IMR-90 (cell line): Measurements from ENCODE around the gene KRT35. TPM values are rescaled to one million over a fixed set of nuclear protein-coding genes. Genes with fewer than 3 reads are reported as not detected.

Experiments used
- ATAC-seq: fragments of 200-7000 bp; cut with Tn5 transposase; 2 replicates; pipeline ENCODE4 v1.9.1; 2020; ENCODE audit warnings: low read depth, mild to moderate bottlenecking, moderate library complexity
- BruUV-seq: library from RNA; stranded (reverse); fragments of 400-500 nt; replicated peaks from 2 replicates; lab custom pipeline; 2021; lab: Mats Ljungman, UMichigan
- CTCF ChIA-PET: fragments of 300-600 bp; formaldehyde crosslinking; extraction: SDS; loops from one replicate; lab custom pipeline; 2021; ENCODE audit warnings: antibody characterized with exemption; lab: Yijun Ruan, JAX
- POLR2A ChIA-PET: fragments of 300-600 bp; sonication (Branson Sonifier 250); formaldehyde crosslinking; loops from one replicate; lab custom pipeline; 2022; ENCODE audit warnings: antibody characterized with exemption; ENCODE audit not compliant: unreplicated experiment; lab: Charles Lee
- DNase-seq: peaks from one replicate; pipeline ENCODE4 v3.0.0; 2013
- H2AFZ ChIP-seq: replicated peaks from 2 replicates; pipeline ENCODE3; 2013; ENCODE audit warnings: low read length, mild to moderate bottlenecking; ENCODE audit not compliant: poor library complexity
- H2AK5ac ChIP-seq: 2 replicates; pipeline ENCODE4 v1.6.1; 2013; ENCODE audit warnings: low read depth, low read length, inconsistent platforms
- H2AK9ac ChIP-seq: replicated peaks from 2 replicates; pipeline ENCODE3; 2013; ENCODE audit warnings: mild to moderate bottlenecking, low read depth, low read length, moderate library complexity; ENCODE audit not compliant: poor library complexity
- H2BK120ac ChIP-seq: 2 replicates; pipeline ENCODE4 v1.6.1; 2013; ENCODE audit warnings: low read depth, low read length, inconsistent platforms
- H2BK15ac ChIP-seq: 3 replicates; pipeline ENCODE4 v1.6.1; 2013; ENCODE audit warnings: low read depth, low read length, inconsistent platforms
- H2BK20ac ChIP-seq: 2 replicates; pipeline ENCODE4 v1.6.1; 2013; ENCODE audit warnings: low read depth, mild to moderate bottlenecking, inconsistent platforms, low read length, moderate library complexity
- H2BK5ac ChIP-seq: 2 replicates; pipeline ENCODE4 v1.6.1; 2013; ENCODE audit warnings: mild to moderate bottlenecking, low read depth, low read length, inconsistent platforms; ENCODE audit not compliant: poor library complexity, severe bottlenecking
- H3K14ac ChIP-seq: replicated peaks from 2 replicates; pipeline ENCODE4 v1.6.1; 2013; ENCODE audit warnings: low read depth, low read length, inconsistent platforms
- H3K18ac ChIP-seq: 2 replicates; pipeline ENCODE4 v1.6.1; 2013; ENCODE audit warnings: low read depth, low read length, control low read depth
- H3K23ac ChIP-seq: 2 replicates; pipeline ENCODE4 v1.6.1; 2013; ENCODE audit warnings: low read depth, low read length, inconsistent platforms
- H3K27ac ChIP-seq: 2 replicates; pipeline ENCODE4 v1.5.1; 2013; ENCODE audit warnings: mild to moderate bottlenecking, control low read depth, low read length; ENCODE audit not compliant: insufficient read depth
- H3K27me3 ChIP-seq: 2 replicates; pipeline ENCODE4 v1.6.1; 2013; ENCODE audit warnings: low read length; ENCODE audit not compliant: control insufficient read depth, insufficient read depth
- H3K36me3 ChIP-seq: 2 replicates; pipeline ENCODE4 v1.6.1; 2013; ENCODE audit warnings: low read length, mixed read lengths; ENCODE audit not compliant: control insufficient read depth, insufficient read depth
- H3K4ac ChIP-seq: 2 replicates; pipeline ENCODE4 v1.6.1; 2013; ENCODE audit warnings: low read depth, low read length, inconsistent platforms
- H3K4me1 ChIP-seq: 2 replicates; pipeline ENCODE4 v1.6.1; 2013; ENCODE audit warnings: low read length, mixed read lengths; ENCODE audit not compliant: control insufficient read depth, insufficient read depth
- H3K4me2 ChIP-seq: 2 replicates; pipeline ENCODE4 v1.6.1; 2013; ENCODE audit warnings: low read depth, mild to moderate bottlenecking, control low read depth, low read length, moderate library complexity
- H3K4me3 ChIP-seq: 2 replicates; pipeline ENCODE4 v1.5.1; 2013; ENCODE audit warnings: low read depth, mild to moderate bottlenecking, control low read depth, low read length, moderate library complexity; ENCODE audit not compliant: insufficient read depth
- H3K56ac ChIP-seq: 2 replicates; pipeline ENCODE4 v1.6.1; 2013; ENCODE audit warnings: low read length, inconsistent platforms; ENCODE audit not compliant: insufficient read depth; ENCODE audit errors: extremely low read depth
- H3K79me1 ChIP-seq, 2 experiments: 2 replicates each; pipeline ENCODE4 v1.6.1; 2013; ENCODE audit warnings: low read length in 2 of 2, inconsistent platforms in 1 of 2, low read depth in 1 of 2
- H3K9ac ChIP-seq: 2 replicates; pipeline ENCODE4 v1.6.1; 2013; ENCODE audit warnings: low read depth, low read length, control low read depth
- H3K9me1 ChIP-seq: 2 replicates; pipeline ENCODE4 v1.6.1; 2013; ENCODE audit warnings: low read length, inconsistent platforms; ENCODE audit not compliant: insufficient read depth
- H3K9me3 ChIP-seq: 2 replicates; pipeline ENCODE4 v1.6.1; 2013; ENCODE audit warnings: low read length; ENCODE audit not compliant: control insufficient read depth, insufficient read depth
- H4K20me1 ChIP-seq: 2 replicates; pipeline ENCODE4 v1.6.1; 2013; ENCODE audit warnings: low read length, inconsistent platforms; ENCODE audit not compliant: insufficient read depth
- H4K5ac ChIP-seq: 2 replicates; pipeline ENCODE4 v1.6.1; 2013; ENCODE audit warnings: mild to moderate bottlenecking, low read depth, low read length, control low read depth
- H4K8ac ChIP-seq, 2 experiments: 2 replicates each; pipeline ENCODE4 v1.6.1; 2013; ENCODE audit warnings: low read depth in 2 of 2, low read length in 2 of 2, control low read depth in 1 of 2, inconsistent platforms in 1 of 2
- H4K91ac ChIP-seq: 2 replicates; pipeline ENCODE4 v1.6.1; 2013; ENCODE audit warnings: low read depth, low read length, inconsistent platforms; ENCODE audit not compliant: insufficient read depth
- NFE2L2 ChIP-seq: fragments of 150-350 bp; IDR thresholded peaks from 2 replicates; pipeline ENCODE4 v1.6.1; 2016; ENCODE audit warnings: low read depth, mild to moderate bottlenecking, low read length
- WGBS, 2 experiments: methylation state at CpG; one replicate each; pipeline versions ENCODE4 v1.1.5 to v1.1.7; 2013; ENCODE audit warnings: missing lambda C conversion rate in 2 of 2; ENCODE audit not compliant: insufficient read length in 1 of 2; ENCODE audit errors: extremely low coverage in 2 of 2; 5-methylcytosine and 5-hydroxymethylcytosine counted together
- dilution Hi-C: fragments of 300-500 bp; cut with HindIII; formaldehyde crosslinking; loops from one replicate; pipeline ENCODE4 v1.14.3; 2018; ENCODE audit warnings: low sequenced_read_pairs; ENCODE audit not compliant: unreplicated experiment
- in situ Hi-C: fragments of 300-500 bp; cut with MboI; formaldehyde crosslinking; loops from 3 replicates; pipeline ENCODE4 v1.14.3; 2019; ENCODE audit warnings: low sequenced_read_pairs, inconsistent platforms, mixed read lengths
- intact Hi-C: fragments of 100-400 bp; cut with micrococcal nuclease; formaldehyde crosslinking; loops from 2 replicates; pipeline ENCODE4 v1.10.0; 2022
- polyA plus RNA-seq, 3 experiments: library from polyadenylated mRNA; depleted of rRNA; stranded (reverse); fragments of >200 nt; gene quantifications; 2 replicates each; pipeline ENCODE4 v1.2.3, GENCODE V29; 2012; ENCODE audit warnings: low replicate concordance in 1 of 3
- total RNA-seq: library from RNA; depleted of rRNA; stranded (reverse); fragments of >200 nt; gene quantifications from 2 replicates; pipeline ENCODE4 v1.2.3, GENCODE V29; 2012
- TF ChIP-seq, protein P1 (sequence below): fragments of 150-350 bp; IDR thresholded peaks from 2 replicates; pipeline ENCODE4 v1.6.1; 2017; ENCODE audit warnings: mild to moderate bottlenecking, antibody characterized with exemption, low read length, low read depth

Gene KRT35
- total and polyA plus RNA-seq, 2 of the 4 experiments (the other 2 are of a cell fraction): not detected

DNA sequence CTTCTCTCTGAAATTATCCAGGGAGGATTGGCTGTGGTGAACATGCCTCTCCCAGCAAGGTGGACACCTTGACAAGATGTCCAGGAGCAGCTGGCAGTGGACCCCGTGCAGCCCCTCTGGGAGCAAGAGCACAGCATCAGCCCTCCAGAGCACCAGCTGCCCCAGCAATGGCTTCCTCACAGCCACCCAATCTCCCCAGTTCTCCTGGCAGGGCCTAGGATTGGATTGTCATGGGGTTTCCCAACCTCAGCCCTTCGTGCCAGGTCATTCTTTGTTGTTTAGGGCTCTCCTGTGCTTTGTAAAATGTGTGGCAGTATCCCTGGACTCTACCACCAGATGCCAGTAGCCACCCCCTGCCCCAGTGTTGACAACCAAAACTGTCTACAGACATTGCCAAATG is 10.5 kb upstream of the KRT35 start:
- no CpG with 5 or more reads among the region's 2 CpGs for WGBS, 2 experiments
- no peak overlapping the region for H3K18ac ChIP-seq
- no peak overlapping the region for H2BK15ac ChIP-seq
- no peak overlapping the region for H2AK9ac ChIP-seq
- no peak overlapping the region for H3K9ac ChIP-seq
- no peaks in the 10 kb centered on the region for H3K36me3 ChIP-seq
- no peak overlapping the region for H4K8ac ChIP-seq
- no peak overlapping the region for H3K4ac ChIP-seq
- H3K27ac ChIP-seq: no peak overlapping the region
- H2BK120ac ChIP-seq: no peak overlapping the region
- H3K4me1 ChIP-seq: peaks cover 15% of the 10 kb centered on the region
- no peak overlapping the region for H2AFZ ChIP-seq
- BruUV-seq: no TSS peak
- no peak overlapping the region for H3K4me2 ChIP-seq
- H3K9me3 ChIP-seq: no peaks in the 10 kb centered on the region
- H3K23ac ChIP-seq: no peak overlapping the region
- H3K9me1 ChIP-seq: peaks cover 12% of the 10 kb centered on the region
- no peak for TF ChIP-seq NFE2L2
- TF ChIP-seq, protein P1, sequence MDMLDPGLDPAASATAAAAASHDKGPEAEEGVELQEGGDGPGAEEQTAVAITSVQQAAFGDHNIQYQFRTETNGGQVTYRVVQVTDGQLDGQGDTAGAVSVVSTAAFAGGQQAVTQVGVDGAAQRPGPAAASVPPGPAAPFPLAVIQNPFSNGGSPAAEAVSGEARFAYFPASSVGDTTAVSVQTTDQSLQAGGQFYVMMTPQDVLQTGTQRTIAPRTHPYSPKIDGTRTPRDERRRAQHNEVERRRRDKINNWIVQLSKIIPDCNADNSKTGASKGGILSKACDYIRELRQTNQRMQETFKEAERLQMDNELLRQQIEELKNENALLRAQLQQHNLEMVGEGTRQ: no peak
- dilution Hi-C loops: no loop called here
- H4K5ac ChIP-seq: no peak overlapping the region
- H3K79me1 ChIP-seq: no peaks in the 10 kb centered on the region
- H2AK5ac ChIP-seq: no peak overlapping the region
- H4K20me1 ChIP-seq: no peaks in the 10 kb centered on the region
- H3K27me3 ChIP-seq: no peaks in the 10 kb centered on the region
- DNase-seq: no peak
- ChIA-PET POLR2A (no interaction called here), CTCF (no interaction called here)
- no peak overlapping the region for H3K4me3 ChIP-seq
- H2BK5ac ChIP-seq: no peak overlapping the region
- H3K56ac ChIP-seq: no peak overlapping the region
- H3K14ac ChIP-seq: no peak overlapping the region
- in situ Hi-C loops: no loop called here
- H4K91ac ChIP-seq: no peak overlapping the region
- ATAC-seq: no peak
- intact Hi-C loops: no loop called here
- H2BK20ac ChIP-seq: no peak overlapping the region
